ENCODE data around the gene GLT8D2. TPM values are rescaled to one million over a fixed set of nuclear protein-coding genes. Genes with fewer than 3 reads are reported as not detected.

Gene GLT8D2, protein sequence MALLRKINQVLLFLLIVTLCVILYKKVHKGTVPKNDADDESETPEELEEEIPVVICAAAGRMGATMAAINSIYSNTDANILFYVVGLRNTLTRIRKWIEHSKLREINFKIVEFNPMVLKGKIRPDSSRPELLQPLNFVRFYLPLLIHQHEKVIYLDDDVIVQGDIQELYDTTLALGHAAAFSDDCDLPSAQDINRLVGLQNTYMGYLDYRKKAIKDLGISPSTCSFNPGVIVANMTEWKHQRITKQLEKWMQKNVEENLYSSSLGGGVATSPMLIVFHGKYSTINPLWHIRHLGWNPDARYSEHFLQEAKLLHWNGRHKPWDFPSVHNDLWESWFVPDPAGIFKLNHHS
- 1.4 TPM for total RNA-seq
- polyA plus RNA-seq = 2.4 TPM
- long read RNA-seq, donor 1 = 0 reads
- long read RNA-seq, donor 2 = 0 reads
- long read RNA-seq, donor 3, partial matches to known transcripts = 7 of 7 reads
- long read RNA-seq, donor 3, other reads (novel, unspliced or antisense) = 0 of 7 reads
- long read RNA-seq, donor 4 = 0 reads
- long read RNA-seq, donor 5, partial matches to known transcripts = 5 of 6 reads
- long read RNA-seq, donor 5, other reads (novel, unspliced or antisense) = 0 of 6 reads
- long read RNA-seq, donor 6 = 0 reads
- long read RNA-seq, donor 7, partial matches to known transcripts = 0 of 1 reads
- long read RNA-seq, donor 7, other reads (novel, unspliced or antisense) = 0 of 1 reads
- long read RNA-seq, donor 8 = 0 reads
- long read RNA-seq, donor 9 = 0 reads
- long read RNA-seq, donor 10 = 0 reads

- peaks cover 12 to 34% of the 10 kb centered on the region in 2 donors for H3K27me3 ChIP-seq (ENCODE audit: control insufficient read depth in 2 of 2, insufficient read depth in 1 of 2, low read length in 1 of 2)
- 5% methylated on average over 24 of the region's 24 CpGs for WGBS
- H3K27ac ChIP-seq (ENCODE audit: low read depth in 1 of 2, low read length in 1 of 2) = no peak within 1 kb of the TSS
- no peaks in the 10 kb centered on the region for H3K36me3 ChIP-seq (ENCODE audit: control insufficient read depth in 2 of 2, insufficient read depth in 2 of 2, low read length in 1 of 2)
- H3K9me3 ChIP-seq (ENCODE audit: control insufficient read depth in 2 of 2, insufficient read depth in 1 of 2, low read length in 1 of 2) = no peaks in the 10 kb centered on the region
- no peaks in the 10 kb centered on the region for H3K4me1 ChIP-seq (ENCODE audit: control insufficient read depth in 2 of 2, insufficient read depth in 2 of 2, low read length in 2 of 2)
- peak in 1 of 9 donors; percentile 12 for DNase-seq (ENCODE audit: low read depth in 6 of 9, low spot score in 9 of 9)
- H3K4me3 ChIP-seq (ENCODE audit: low read length in 2 of 2) = no peak within 1 kb of the TSS
Observed at GRCh38 chr12:104049903-104050356, at the start of gene GLT8D2. TSS of gene GLT8D2 (minus strand) at chr12:104050187. CDS start at chr12:104019648, 30,539 bp downstream.

- peaks cover 19 to 50% of the 10 kb centered on the region in 2 donors for H3K36me3 ChIP-seq (ENCODE audit: control insufficient read depth in 2 of 2, insufficient read depth in 2 of 2, low read length in 1 of 2)
- 97% methylated on average over 2 of the region's 2 CpGs for WGBS
- H3K27me3 ChIP-seq (ENCODE audit: control insufficient read depth in 2 of 2, insufficient read depth in 1 of 2, low read length in 1 of 2) = no peaks in the 10 kb centered on the region
- no peaks in the 10 kb centered on the region for H3K9me3 ChIP-seq (ENCODE audit: control insufficient read depth in 2 of 2, insufficient read depth in 1 of 2, low read length in 1 of 2)
- no peak for DNase-seq (ENCODE audit: low read depth in 6 of 9, low spot score in 9 of 9)
- no peak overlapping the region for H3K27ac ChIP-seq (ENCODE audit: low read depth in 1 of 2, low read length in 1 of 2)
- H3K4me3 ChIP-seq (ENCODE audit: low read length in 2 of 2) = no peak overlapping the region
- H3K4me1 ChIP-seq (ENCODE audit: control insufficient read depth in 2 of 2, insufficient read depth in 2 of 2, low read length in 2 of 2) = no peaks in the 10 kb centered on the region
Observed at GRCh38 chr12:104097954-104098353, 48.0 kb upstream of the GLT8D2 start.

DNA sequence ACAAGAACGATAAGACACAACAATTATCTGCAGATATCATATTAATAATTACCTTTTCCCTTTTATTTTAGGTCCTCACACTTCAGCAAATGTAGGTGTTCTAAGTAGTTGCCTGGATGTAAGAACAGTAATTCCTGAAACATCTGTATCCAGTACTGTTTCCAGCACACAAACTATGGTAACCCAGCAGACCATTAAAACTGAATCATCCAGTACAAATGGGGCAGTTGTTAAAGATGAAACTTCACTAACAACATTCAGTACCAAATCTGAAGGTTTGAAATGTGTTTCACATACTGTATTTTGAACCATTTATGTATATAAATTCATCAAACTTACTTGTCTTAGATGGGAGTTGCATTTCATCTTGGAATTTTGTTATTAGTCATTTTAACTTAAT is 45.3 kb upstream of the GLT8D2 start:
- DNase-seq (ENCODE audit: low read depth in 6 of 9, low spot score in 9 of 9) = no peak
- no peak overlapping the region for H3K4me3 ChIP-seq (ENCODE audit: low read length in 2 of 2)
- no peaks in the 10 kb centered on the region for H3K27me3 ChIP-seq (ENCODE audit: control insufficient read depth in 2 of 2, insufficient read depth in 1 of 2, low read length in 1 of 2)
- no peak overlapping the region for H3K27ac ChIP-seq (ENCODE audit: low read depth in 1 of 2, low read length in 1 of 2)
- peaks cover 24 to 53% of the 10 kb centered on the region in 2 donors for H3K36me3 ChIP-seq (ENCODE audit: control insufficient read depth in 2 of 2, insufficient read depth in 2 of 2, low read length in 1 of 2)
- no peaks in the 10 kb centered on the region for H3K4me1 ChIP-seq (ENCODE audit: control insufficient read depth in 2 of 2, insufficient read depth in 2 of 2, low read length in 2 of 2)
- H3K9me3 ChIP-seq (ENCODE audit: control insufficient read depth in 2 of 2, insufficient read depth in 1 of 2, low read length in 1 of 2) = no peaks in the 10 kb centered on the region
- 94% methylated on average over 1 of the region's 1 CpG for WGBS

DNA sequence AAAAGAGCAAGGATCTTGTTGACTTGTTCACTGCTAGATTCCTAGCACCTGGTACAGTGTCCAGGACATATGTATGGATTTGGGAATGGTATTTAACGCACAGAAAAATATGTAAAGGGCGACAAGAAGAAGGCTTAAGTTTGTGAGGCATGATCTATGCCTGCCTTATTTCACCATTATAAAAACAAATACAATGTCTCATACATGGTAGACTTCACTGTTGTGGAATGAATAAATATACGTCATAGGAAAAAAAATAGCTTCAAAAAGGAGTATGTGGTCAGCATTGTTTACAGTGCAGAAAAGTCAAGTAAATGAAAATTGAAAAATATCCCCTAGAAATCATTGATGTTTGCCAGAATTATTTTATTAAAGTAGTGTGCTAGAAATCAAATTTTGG is 44.3 kb upstream of the GLT8D2 start:
- Histone ChIP-seq H3K4me3 (ENCODE audit: low read length in 2 of 2) (no peak overlapping the region), H3K9me3 (ENCODE audit: control insufficient read depth in 2 of 2, insufficient read depth in 1 of 2, low read length in 1 of 2) (no peaks in the 10 kb centered on the region), H3K36me3 (ENCODE audit: control insufficient read depth in 2 of 2, insufficient read depth in 2 of 2, low read length in 1 of 2) (peaks cover 18 to 54% of the 10 kb centered on the region in 2 donors), H3K27ac (ENCODE audit: low read depth in 1 of 2, low read length in 1 of 2) (no peak overlapping the region), H3K4me1 (ENCODE audit: control insufficient read depth in 2 of 2, insufficient read depth in 2 of 2, low read length in 2 of 2) (no peaks in the 10 kb centered on the region), H3K27me3 (ENCODE audit: control insufficient read depth in 2 of 2, insufficient read depth in 1 of 2, low read length in 1 of 2) (no peaks in the 10 kb centered on the region)
- DNase-seq (ENCODE audit: low read depth in 6 of 9, low spot score in 9 of 9) = no peak
- 98% methylated on average over 3 of the region's 3 CpGs for WGBS

DNA sequence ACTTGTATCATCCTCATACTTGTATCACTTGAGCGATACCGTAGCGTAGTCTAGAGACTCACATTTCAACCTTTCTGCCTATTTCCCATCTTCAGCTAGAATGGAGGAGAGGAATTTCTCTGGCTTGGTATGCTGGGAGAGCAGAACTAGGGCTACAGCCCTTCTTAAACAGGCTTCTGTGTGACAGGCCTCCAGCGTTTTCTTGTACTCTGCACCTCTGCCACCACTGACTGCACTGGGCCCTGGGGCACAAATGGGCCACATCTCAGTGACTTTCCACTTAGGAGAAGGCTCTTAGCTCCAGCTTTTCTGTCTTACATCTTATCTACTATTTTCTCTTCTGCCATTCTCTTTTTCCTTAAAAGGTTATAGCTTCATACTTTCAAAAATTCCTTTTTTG is 41.1 kb upstream of the GLT8D2 start:
- no peak overlapping the region for H3K4me3 ChIP-seq (ENCODE audit: low read length in 2 of 2)
- DNase-seq (ENCODE audit: low read depth in 6 of 9, low spot score in 9 of 9) = no peak
- no peaks in the 10 kb centered on the region for H3K9me3 ChIP-seq (ENCODE audit: control insufficient read depth in 2 of 2, insufficient read depth in 1 of 2, low read length in 1 of 2)
- WGBS = 97% methylated on average over 4 of the region's 4 CpGs
- no peaks in the 10 kb centered on the region for H3K4me1 ChIP-seq (ENCODE audit: control insufficient read depth in 2 of 2, insufficient read depth in 2 of 2, low read length in 2 of 2)
- no peak overlapping the region for H3K27ac ChIP-seq (ENCODE audit: low read depth in 1 of 2, low read length in 1 of 2)
- no peaks in the 10 kb centered on the region for H3K27me3 ChIP-seq (ENCODE audit: control insufficient read depth in 2 of 2, insufficient read depth in 1 of 2, low read length in 1 of 2)
- peaks cover 16 to 57% of the 10 kb centered on the region in 2 donors for H3K36me3 ChIP-seq (ENCODE audit: control insufficient read depth in 2 of 2, insufficient read depth in 2 of 2, low read length in 1 of 2)

GRCh38 chr12:104090685-104091084 is 40.7 kb upstream of the GLT8D2 start:
- no peaks in the 10 kb centered on the region for H3K27me3 ChIP-seq (ENCODE audit: control insufficient read depth in 2 of 2, insufficient read depth in 1 of 2, low read length in 1 of 2)
- no peaks in the 10 kb centered on the region for H3K4me1 ChIP-seq (ENCODE audit: control insufficient read depth in 2 of 2, insufficient read depth in 2 of 2, low read length in 2 of 2)
- no peak for DNase-seq (ENCODE audit: low read depth in 6 of 9, low spot score in 9 of 9)
- H3K4me3 ChIP-seq (ENCODE audit: low read length in 2 of 2) = no peak overlapping the region
- no peak overlapping the region for H3K27ac ChIP-seq (ENCODE audit: low read depth in 1 of 2, low read length in 1 of 2)
- peaks cover 16 to 60% of the 10 kb centered on the region in 2 donors for H3K36me3 ChIP-seq (ENCODE audit: control insufficient read depth in 2 of 2, insufficient read depth in 2 of 2, low read length in 1 of 2)
- 98% methylated on average over 1 of the region's 1 CpG for WGBS
- no peaks in the 10 kb centered on the region for H3K9me3 ChIP-seq (ENCODE audit: control insufficient read depth in 2 of 2, insufficient read depth in 1 of 2, low read length in 1 of 2)

DNA sequence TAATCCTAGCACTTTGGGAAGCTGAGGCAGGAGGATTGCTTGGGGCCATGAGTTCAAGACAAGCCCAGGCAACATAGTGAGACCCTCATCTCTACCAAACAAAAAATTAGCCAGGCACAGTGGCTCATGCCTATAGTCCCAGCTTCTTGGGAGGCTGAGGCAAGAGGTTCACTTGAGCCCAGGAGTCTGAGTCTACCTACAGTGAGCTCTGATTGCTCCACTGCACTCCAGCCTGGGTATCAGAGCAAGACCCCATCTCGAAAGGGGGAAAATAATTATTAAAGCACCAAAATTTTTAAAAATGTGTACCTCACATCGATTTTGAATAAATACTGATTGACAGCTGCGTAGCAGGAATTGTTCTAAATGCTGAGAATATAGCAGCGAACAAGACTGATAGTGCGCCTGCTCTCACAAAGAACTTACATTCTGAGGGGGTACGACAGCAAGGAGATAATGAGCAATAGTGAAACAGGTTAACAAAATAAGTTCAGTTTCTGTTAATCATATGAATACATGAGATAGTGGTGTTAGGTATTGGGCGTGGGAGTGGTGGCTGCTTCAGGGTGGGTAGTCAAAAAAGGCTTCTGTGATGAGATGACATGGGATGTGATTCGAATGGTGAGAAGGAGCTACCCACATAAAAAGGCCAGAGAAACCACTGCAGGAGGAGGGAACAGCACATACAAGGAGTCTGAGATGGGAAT is 33.9 kb upstream of the GLT8D2 start:
- 95% methylated on average over 8 of the region's 8 CpGs for WGBS
- Histone ChIP-seq H3K4me3 (ENCODE audit: low read length in 2 of 2) (no peak overlapping the region), H3K36me3 (ENCODE audit: control insufficient read depth in 2 of 2, insufficient read depth in 2 of 2, low read length in 1 of 2) (peaks cover 25 to 43% of the 10 kb centered on the region in 2 donors), H3K4me1 (ENCODE audit: control insufficient read depth in 2 of 2, insufficient read depth in 2 of 2, low read length in 2 of 2) (no peaks in the 10 kb centered on the region), H3K27me3 (ENCODE audit: control insufficient read depth in 2 of 2, insufficient read depth in 1 of 2, low read length in 1 of 2) (no peaks in the 10 kb centered on the region), H3K9me3 (ENCODE audit: control insufficient read depth in 2 of 2, insufficient read depth in 1 of 2, low read length in 1 of 2) (no peaks in the 10 kb centered on the region), H3K27ac (ENCODE audit: low read depth in 1 of 2, low read length in 1 of 2) (no peak overlapping the region)
- no peak for DNase-seq (ENCODE audit: low read depth in 6 of 9, low spot score in 9 of 9)

- DNase-seq (ENCODE audit: low read depth in 6 of 9, low spot score in 9 of 9) = no peak
- no peak overlapping the region for H3K27ac ChIP-seq (ENCODE audit: low read depth in 1 of 2, low read length in 1 of 2)
- H3K36me3 ChIP-seq (ENCODE audit: control insufficient read depth in 2 of 2, insufficient read depth in 2 of 2, low read length in 1 of 2) = peaks cover 19 to 22% of the 10 kb centered on the region in 2 donors
- 90% methylated on average over 1 of the region's 1 CpG for WGBS
- no peak overlapping the region for H3K4me3 ChIP-seq (ENCODE audit: low read length in 2 of 2)
- no peaks in the 10 kb centered on the region for H3K4me1 ChIP-seq (ENCODE audit: control insufficient read depth in 2 of 2, insufficient read depth in 2 of 2, low read length in 2 of 2)
- no peaks in the 10 kb centered on the region for H3K9me3 ChIP-seq (ENCODE audit: control insufficient read depth in 2 of 2, insufficient read depth in 1 of 2, low read length in 1 of 2)
- H3K27me3 ChIP-seq (ENCODE audit: control insufficient read depth in 2 of 2, insufficient read depth in 1 of 2, low read length in 1 of 2) = no peaks in the 10 kb centered on the region
Observed at GRCh38 chr12:104080764-104081163, 30.8 kb upstream of the GLT8D2 start.
